Measurements from ENCODE around the gene ZNF350. TPM values are rescaled to one million over a fixed set of nuclear protein-coding genes. Genes with fewer than 3 reads are reported as not detected.
"Not testable (repeated sequence)": the region's sequence is repeated elsewhere in the genome, so short reads cannot be mapped to it uniquely, and the experiment has no call there.

The ZNF350 gene
- total and polyA plus RNA-seq, 2 donors (not counting 1 experiment from before 2014, with no cell fraction given), result 7.7 to 16.5 TPM

DNA sequence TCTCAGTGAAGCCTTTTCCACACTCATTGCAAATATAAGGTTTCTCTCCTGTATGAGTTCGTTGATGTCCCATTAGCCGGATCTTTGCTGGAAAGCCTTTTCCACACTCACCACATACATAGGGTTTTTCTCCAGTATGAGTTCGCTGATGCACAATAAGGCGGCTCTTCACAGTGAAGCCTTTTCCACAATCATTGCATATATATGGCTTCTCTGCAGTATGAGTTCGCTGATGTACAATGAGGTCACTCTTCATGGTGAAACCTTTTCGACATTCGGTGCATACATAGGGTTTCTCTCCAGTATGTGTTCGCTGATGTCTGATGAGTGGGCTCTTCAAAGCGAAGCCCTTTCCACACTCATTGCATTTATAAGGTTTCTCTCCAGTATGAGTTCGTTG lies 6.8 kb upstream of the ZNF350 start:
- Histone ChIP-seq H3K4me3 (replicated peaks in 1 of 4; ENCODE audit: control extremely low read depth in 1 of 4, insufficient read depth in 1 of 4, low read depth in 3 of 4, low read length in 4 of 4) (no peak overlapping the region), H2AFZ (ENCODE audit: low read length) (no peak overlapping the region), H3K36me3 (ENCODE audit: control insufficient read depth, insufficient read depth, low read length) (no peaks in the 10 kb centered on the region), H4K20me1 (ENCODE audit: control insufficient read depth, extremely low read depth, insufficient read depth, low read length) (no peaks in the 10 kb centered on the region), H3K27ac (ENCODE audit: insufficient read depth, low read length) (no peak overlapping the region), H3K9ac (ENCODE audit: insufficient read depth, low read length) (no peak overlapping the region), H3K4me1 (ENCODE audit: control insufficient read depth, extremely low read depth, insufficient read depth, low read length) (no peaks in the 10 kb centered on the region), H3K9me3 (ENCODE audit: control insufficient read depth, insufficient read depth, low read depth, low read length) (peaks cover 4% of the 10 kb centered on the region), H3K79me2 (ENCODE audit: control insufficient read depth, insufficient read depth, low read length) (no peaks in the 10 kb centered on the region), H3K4me2 (ENCODE audit: extremely low read depth, insufficient read depth, low read length) (no peak overlapping the region), H3K27me3 (ENCODE audit: control insufficient read depth, insufficient read depth, low read length) (no peaks in the 10 kb centered on the region)
- DNase-seq (ENCODE audit: low read depth in 2 of 2), result no peak
- TF ChIP-seq, protein P1, sequence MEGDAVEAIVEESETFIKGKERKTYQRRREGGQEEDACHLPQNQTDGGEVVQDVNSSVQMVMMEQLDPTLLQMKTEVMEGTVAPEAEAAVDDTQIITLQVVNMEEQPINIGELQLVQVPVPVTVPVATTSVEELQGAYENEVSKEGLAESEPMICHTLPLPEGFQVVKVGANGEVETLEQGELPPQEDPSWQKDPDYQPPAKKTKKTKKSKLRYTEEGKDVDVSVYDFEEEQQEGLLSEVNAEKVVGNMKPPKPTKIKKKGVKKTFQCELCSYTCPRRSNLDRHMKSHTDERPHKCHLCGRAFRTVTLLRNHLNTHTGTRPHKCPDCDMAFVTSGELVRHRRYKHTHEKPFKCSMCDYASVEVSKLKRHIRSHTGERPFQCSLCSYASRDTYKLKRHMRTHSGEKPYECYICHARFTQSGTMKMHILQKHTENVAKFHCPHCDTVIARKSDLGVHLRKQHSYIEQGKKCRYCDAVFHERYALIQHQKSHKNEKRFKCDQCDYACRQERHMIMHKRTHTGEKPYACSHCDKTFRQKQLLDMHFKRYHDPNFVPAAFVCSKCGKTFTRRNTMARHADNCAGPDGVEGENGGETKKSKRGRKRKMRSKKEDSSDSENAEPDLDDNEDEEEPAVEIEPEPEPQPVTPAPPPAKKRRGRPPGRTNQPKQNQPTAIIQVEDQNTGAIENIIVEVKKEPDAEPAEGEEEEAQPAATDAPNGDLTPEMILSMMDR (conservative IDR thresholded peaks at IDR 0.05 in 1 of 2, IDR thresholded peaks at IDR 0.05 in 1 of 2; ENCODE audit: low read depth in 1 of 2, low read length in 2 of 2), result no peak
- no peak for TF ChIP-seq EZH2 (IDR thresholded peaks at IDR 0.05; ENCODE audit: low read length, missing control alignments)

GRCh38 chr19:51983361-51983760 lies 3.3 kb downstream of the ZNF350 start:
- peaks cover 14% of the 10 kb centered on the region for H3K79me2 ChIP-seq (ENCODE audit: control insufficient read depth, insufficient read depth, low read length)
- no peak overlapping the region for H3K27ac ChIP-seq (ENCODE audit: insufficient read depth, low read length)
- H3K9me3 ChIP-seq (ENCODE audit: control insufficient read depth, insufficient read depth, low read depth, low read length), result no peaks in the 10 kb centered on the region
- H3K4me3 ChIP-seq (replicated peaks in 1 of 4; ENCODE audit: control extremely low read depth in 1 of 4, insufficient read depth in 1 of 4, low read depth in 3 of 4, low read length in 4 of 4), result no peak overlapping the region
- TF ChIP-seq EZH2 (IDR thresholded peaks at IDR 0.05; ENCODE audit: low read length, missing control alignments), result no peak
- TF ChIP-seq, protein P1 (conservative IDR thresholded peaks at IDR 0.05 in 1 of 2, IDR thresholded peaks at IDR 0.05 in 1 of 2; ENCODE audit: low read depth in 1 of 2, low read length in 2 of 2), result no peak
- no peaks in the 10 kb centered on the region for H3K4me1 ChIP-seq (ENCODE audit: control insufficient read depth, extremely low read depth, insufficient read depth, low read length)
- no peak overlapping the region for H3K9ac ChIP-seq (ENCODE audit: insufficient read depth, low read length)
- no peak overlapping the region for H3K4me2 ChIP-seq (ENCODE audit: extremely low read depth, insufficient read depth, low read length)
- no peak for DNase-seq (ENCODE audit: low read depth in 2 of 2)
- no peaks in the 10 kb centered on the region for H4K20me1 ChIP-seq (ENCODE audit: control insufficient read depth, extremely low read depth, insufficient read depth, low read length)
- H2AFZ ChIP-seq (ENCODE audit: low read length), result no peak overlapping the region
- no peaks in the 10 kb centered on the region for H3K27me3 ChIP-seq (ENCODE audit: control insufficient read depth, insufficient read depth, low read length)
- no peaks in the 10 kb centered on the region for H3K36me3 ChIP-seq (ENCODE audit: control insufficient read depth, insufficient read depth, low read length)

GRCh38 chr19:51980926-51981325 lies 5.7 kb downstream of the ZNF350 start:
- not testable (repeated sequence) for H3K36me3 ChIP-seq (ENCODE audit: control insufficient read depth, insufficient read depth, low read length); H3K27me3 ChIP-seq (ENCODE audit: control insufficient read depth, insufficient read depth, low read length); H3K27ac ChIP-seq (ENCODE audit: insufficient read depth, low read length); H3K4me1 ChIP-seq (ENCODE audit: control insufficient read depth, extremely low read depth, insufficient read depth, low read length); H3K9ac ChIP-seq (ENCODE audit: insufficient read depth, low read length); H3K4me2 ChIP-seq (ENCODE audit: extremely low read depth, insufficient read depth, low read length); H3K79me2 ChIP-seq (ENCODE audit: control insufficient read depth, insufficient read depth, low read length); DNase-seq (ENCODE audit: low read depth in 2 of 2); H3K4me3 ChIP-seq (replicated peaks in 1 of 4; ENCODE audit: control extremely low read depth in 1 of 4, insufficient read depth in 1 of 4, low read depth in 3 of 4, low read length in 4 of 4); H2AFZ ChIP-seq (ENCODE audit: low read length); H4K20me1 ChIP-seq (ENCODE audit: control insufficient read depth, extremely low read depth, insufficient read depth, low read length); H3K9me3 ChIP-seq (ENCODE audit: control insufficient read depth, insufficient read depth, low read depth, low read length)

Measured in fibroblast of lung (primary cell).